GM23248 (cell line): ENCODE results near the gene GAB2.

Experiments used
- EZH2 ChIP-seq: fragments of 200-600 bp; sonication (generic); IDR thresholded peaks from 2 replicates; pipeline ENCODE4 v1.6.1; 2018; ENCODE audit warnings: antibody characterized with exemption, mild to moderate bottlenecking; ENCODE audit not compliant: insufficient read depth, poor library complexity, severe bottlenecking
- EZH2phosphoT487 ChIP-seq: fragments of 200-600 bp; sonication (generic); IDR thresholded peaks from 2 replicates; pipeline ENCODE4 v1.6.1; 2018; ENCODE audit warnings: antibody characterized with exemption, moderate library complexity, mild to moderate bottlenecking, low read depth; ENCODE audit not compliant: insufficient read depth

DNA sequence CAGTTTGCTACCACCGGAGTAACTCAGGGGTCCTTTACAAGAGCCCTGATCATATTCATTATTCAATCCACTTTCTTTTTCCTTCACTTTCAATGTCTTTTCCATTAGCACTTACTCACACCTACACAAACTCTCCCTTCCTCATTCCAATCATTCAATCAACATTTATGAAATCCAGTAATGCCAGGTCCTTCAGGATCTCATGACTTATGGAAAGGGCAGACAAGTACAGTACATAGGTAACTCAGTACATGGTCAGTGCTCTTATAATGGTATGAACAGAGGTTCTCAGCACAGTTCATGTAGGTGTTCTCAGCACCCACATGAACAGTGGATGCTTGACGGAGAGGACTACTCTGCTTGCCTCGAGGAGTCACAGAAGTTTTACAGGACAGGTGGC lies 122.3 kb downstream of the GAB2 start:
- no peak for TF ChIP-seq EZH2phosphoT487
- no peak for TF ChIP-seq EZH2
